Esophagus squamous epithelium (tissue), 4 donors: Measurements from ENCODE around the gene SHC4.

ENCODE experiments used
- POLR2A ChIP-seq, 4 donors: fragments of 450-650 bp; IDR thresholded peaks; one replicate each; pipeline ENCODE4 v1.6.1; 2017; ENCODE audit warnings: antibody characterized with exemption in 4 of 4, mild to moderate bottlenecking in 4 of 4, moderate library complexity in 3 of 4
- TF ChIP-seq, protein P1 (sequence below), 6 experiments: fragments of 450-650 bp in 4 of 6; fragments of 200-600 bp in 2 of 6; sonication (generic) in 2 of 6; IDR thresholded peaks; one replicate each; pipeline ENCODE4 v1.5.1; 2016 to 2019; ENCODE audit warnings: antibody characterized with exemption in 6 of 6, mild to moderate bottlenecking in 4 of 6, moderate library complexity in 4 of 6

DNA sequence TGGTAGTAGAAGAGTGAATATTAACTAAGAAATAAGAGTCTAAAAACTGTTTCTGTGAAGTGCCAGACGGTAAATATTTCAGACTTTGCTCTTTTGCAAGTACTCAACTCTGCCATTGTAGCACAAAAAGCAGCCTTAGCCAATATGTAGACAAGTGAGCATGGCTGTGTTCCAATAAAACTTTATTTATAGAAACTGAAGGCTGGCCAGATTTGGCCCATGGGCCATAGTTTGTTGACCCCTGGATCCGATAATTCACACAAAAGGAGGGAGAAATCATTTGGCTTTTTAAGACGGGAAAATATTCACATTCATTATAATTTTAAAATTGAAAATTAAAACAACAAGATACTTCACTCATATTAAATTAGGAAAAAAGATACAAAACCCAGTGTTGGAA, 70.4 kb downstream of the SHC4 start:
- TF ChIP-seq, protein P1, sequence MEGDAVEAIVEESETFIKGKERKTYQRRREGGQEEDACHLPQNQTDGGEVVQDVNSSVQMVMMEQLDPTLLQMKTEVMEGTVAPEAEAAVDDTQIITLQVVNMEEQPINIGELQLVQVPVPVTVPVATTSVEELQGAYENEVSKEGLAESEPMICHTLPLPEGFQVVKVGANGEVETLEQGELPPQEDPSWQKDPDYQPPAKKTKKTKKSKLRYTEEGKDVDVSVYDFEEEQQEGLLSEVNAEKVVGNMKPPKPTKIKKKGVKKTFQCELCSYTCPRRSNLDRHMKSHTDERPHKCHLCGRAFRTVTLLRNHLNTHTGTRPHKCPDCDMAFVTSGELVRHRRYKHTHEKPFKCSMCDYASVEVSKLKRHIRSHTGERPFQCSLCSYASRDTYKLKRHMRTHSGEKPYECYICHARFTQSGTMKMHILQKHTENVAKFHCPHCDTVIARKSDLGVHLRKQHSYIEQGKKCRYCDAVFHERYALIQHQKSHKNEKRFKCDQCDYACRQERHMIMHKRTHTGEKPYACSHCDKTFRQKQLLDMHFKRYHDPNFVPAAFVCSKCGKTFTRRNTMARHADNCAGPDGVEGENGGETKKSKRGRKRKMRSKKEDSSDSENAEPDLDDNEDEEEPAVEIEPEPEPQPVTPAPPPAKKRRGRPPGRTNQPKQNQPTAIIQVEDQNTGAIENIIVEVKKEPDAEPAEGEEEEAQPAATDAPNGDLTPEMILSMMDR (IDR thresholded peaks at IDR 0.05) = no peak
- no peak for TF ChIP-seq POLR2A (IDR thresholded peaks at IDR 0.05)
